K562 (cell line): ENCODE measurements around the gene SLAIN2. TPM values are rescaled to one million over a fixed set of nuclear protein-coding genes. Genes with fewer than 3 reads are reported as not detected.

Source experiments
- ATAC-seq: fragments of 200-7000 bp; cut with Tn5 transposase; 3 replicates; pipeline ENCODE4 v1.9.1; 2020; ENCODE audit warnings: moderate library complexity
- BruUV-seq: library from RNA; stranded (reverse); fragments of 400-500 nt; replicated peaks from 2 replicates; lab custom pipeline; 2021; lab: Mats Ljungman, UMichigan
- CTCF ChIA-PET: fragments of 300-600 bp; formaldehyde crosslinking; extraction: SDS; loops from one replicate; lab custom pipeline; 2021; ENCODE audit warnings: low intra/inter-chr PET ratio; lab: Yijun Ruan, JAX
- POLR2A ChIA-PET: fragments of 300-600, 350-650 bp; sonication (Branson Sonifier 250); formaldehyde crosslinking; extraction: SDS; loops from one replicate; lab custom pipeline; 2021; ENCODE audit warnings: antibody characterized with exemption, inconsistent platforms; lab: Yijun Ruan, JAX
- DNase-seq, 4 experiments: peaks; one replicate each; pipeline versions ENCODE4 v3.0.0 to v3.0.0-alpha.2; 2011 to 2018; ENCODE audit warnings: low spot score in 3 of 4, mixed read lengths in 3 of 4; ENCODE audit errors: extremely low read depth in 1 of 4
- FAIRE-seq: peaks from 2 replicates; lab custom pipeline; 2011; peaks lifted over from hg19 to GRCh38; lab: Jason Lieb, UNC
- H2AFZ ChIP-seq: 2 replicates; pipeline ENCODE4 v1.6.0; 2011; ENCODE audit warnings: low read depth, low read length, control low read depth, inconsistent platforms
- H3K27ac ChIP-seq: fragments of 200-600 bp; 3 replicates; pipeline ENCODE4 v1.8.0; 2011; ENCODE audit warnings: low read depth, mild to moderate bottlenecking, control low read depth, inconsistent platforms, low read length, moderate library complexity, mixed read lengths; ENCODE audit errors: extremely low read depth
- H3K27me3 ChIP-seq, 2 experiments: fragments of 300-600 bp in 1 of 2; 2 replicates in 1 of 2; 3 replicates in 1 of 2; pipeline versions ENCODE4 v1.6.0 to v1.8.0; 2011; ENCODE audit warnings: inconsistent platforms in 2 of 2, low read length in 2 of 2, mild to moderate bottlenecking in 1 of 2, mixed read lengths in 1 of 2, moderate library complexity in 1 of 2; ENCODE audit not compliant: control insufficient read depth in 2 of 2, insufficient read depth in 2 of 2
- H3K36me3 ChIP-seq: fragments of 300-600 bp; 3 replicates; pipeline ENCODE4 v1.8.0; 2011; ENCODE audit warnings: mild to moderate bottlenecking, low read length, inconsistent platforms; ENCODE audit not compliant: control insufficient read depth, insufficient read depth
- H3K4me1 ChIP-seq, 2 experiments: fragments of 200-600 bp in 1 of 2; replicated peaks in 1 of 2; 2 replicates in 1 of 2; 3 replicates in 1 of 2; pipeline versions ENCODE4 v1.5.1 to v1.8.0; 2011; ENCODE audit warnings: inconsistent platforms in 2 of 2, low read length in 2 of 2, mild to moderate bottlenecking in 1 of 2, mixed read lengths in 1 of 2, moderate library complexity in 1 of 2; ENCODE audit not compliant: control insufficient read depth in 2 of 2, insufficient read depth in 2 of 2
- H3K4me2 ChIP-seq: 2 replicates; pipeline ENCODE4 v1.6.1; 2011; ENCODE audit warnings: low read length, control low read depth, inconsistent platforms, mixed read lengths; ENCODE audit not compliant: insufficient read depth
- H3K4me3 ChIP-seq: fragments of 200-600 bp; sonication (generic), shearing (Covaris generic); 2 replicates; pipeline ENCODE4 v1.5.1; 2016; ENCODE audit warnings: control low read depth, inconsistent platforms
- H3K79me2 ChIP-seq: fragments of 200-600 bp; 3 replicates; pipeline ENCODE4 v1.8.0; 2011; ENCODE audit warnings: low read length, inconsistent platforms; ENCODE audit not compliant: control insufficient read depth, insufficient read depth
- H3K9ac ChIP-seq, 2 experiments: 2 replicates each; pipeline versions ENCODE4 v1.6.0 to v1.6.1; 2011; ENCODE audit warnings: low read depth in 2 of 2, low read length in 2 of 2, control low read depth in 1 of 2, inconsistent platforms in 1 of 2, mild to moderate bottlenecking in 1 of 2, mixed read lengths in 1 of 2; ENCODE audit not compliant: insufficient read depth in 1 of 2
- H3K9me1 ChIP-seq: one replicate; pipeline ENCODE4 v1.6.0; 2011; ENCODE audit warnings: inconsistent platforms, mild to moderate bottlenecking, low read length, moderate library complexity; ENCODE audit not compliant: control insufficient read depth, insufficient read depth
- H3K9me3 ChIP-seq: replicated peaks from 2 replicates; pipeline ENCODE4 v1.5.1; 2011; ENCODE audit warnings: low read depth, low read length, inconsistent platforms; ENCODE audit not compliant: control insufficient read depth, insufficient read depth
- H4K20me1 ChIP-seq: replicated peaks from 2 replicates; pipeline ENCODE4 v1.6.1; 2011; ENCODE audit warnings: low read length, inconsistent platforms, mixed read lengths; ENCODE audit not compliant: control insufficient read depth, insufficient read depth
- MTF1 ChIP-seq: fragments of 250-450 bp; sonication (Bioruptor Pico); IDR thresholded peaks from 2 replicates; pipeline ENCODE4 v1.9.0; 2021; ENCODE audit warnings: moderate library complexity, mild to moderate bottlenecking, inconsistent platforms, borderline replicate concordance
- NFATC3 ChIP-seq: fragments of 450-650 bp; IDR thresholded peaks from 2 replicates; pipeline ENCODE4 v1.6.1; 2017; ENCODE audit warnings: mild to moderate bottlenecking
- NR0B1 ChIP-seq: fragments of 450-650 bp; IDR thresholded peaks from one replicate; pipeline ENCODE4 v1.6.1; 2018; ENCODE audit warnings: mild to moderate bottlenecking, moderate library complexity; ENCODE audit not compliant: partially characterized antibody
- SIX5 ChIP-seq, 2 experiments: IDR thresholded peaks; 2 replicates each; pipeline ENCODE4 v1.6.1; 2011; ENCODE audit warnings: low read length in 2 of 2, borderline replicate concordance in 1 of 2, low read depth in 1 of 2, mild to moderate bottlenecking in 1 of 2, moderate library complexity in 1 of 2; ENCODE audit not compliant: insufficient read depth in 1 of 2
- ZFPM2 ChIP-seq: fragments of 250-450 bp; sonication (Bioruptor Pico); IDR thresholded peaks from 2 replicates; pipeline ENCODE4 v1.5.1; 2022; ENCODE audit warnings: mild to moderate bottlenecking
- WGBS: fragments of 100-300 bp; shearing (Covaris generic); methylation state at CpG from one replicate; pipeline ENCODE4 v1.1.6; 2016; ENCODE audit warnings: low coverage, mixed read lengths; ENCODE audit not compliant: insufficient coverage; ENCODE audit errors: missing lambda C conversion rate; 5-methylcytosine and 5-hydroxymethylcytosine counted together
- in situ Hi-C: fragments of 300-500 bp; cut with MboI; formaldehyde crosslinking; loops from 4 replicates; pipeline ENCODE4 v1.15.0; 2018; ENCODE audit warnings: inconsistent platforms, mixed read lengths
- intact Hi-C: fragments of 100-400 bp; cut with micrococcal nuclease; formaldehyde crosslinking; loops from 2 replicates; pipeline ENCODE4 v1.14.2; 2022
- polyA plus RNA-seq, 8 experiments: library from polyadenylated mRNA; depleted of rRNA in 4 of 8; stranded (reverse) in 5 of 8; unstranded in 3 of 8; fragments of >200 nt; fragmentation: Nextera tagmentation in 2 of 8; fragmentation: Illumina TruSeq in 1 of 8; extraction: Ambion mirVana in 2 of 8; extraction: Trizol in 1 of 8; gene quantifications; 2 replicates each; pipeline versions ENCODE4 v1.2.1 to v1.2.3, GENCODE V29; 2011 to 2014; ENCODE audit warnings: inconsistent platforms in 1 of 8, missing spikeins in 1 of 8
- total RNA-seq, 7 experiments: library from RNA; depleted of rRNA in 6 of 7; stranded (reverse); fragments of >200 nt in 6 of 7; fragmentation: Illumina TruSeq in 2 of 7; extraction: Trizol in 2 of 7; gene quantifications; 2 replicates each; pipeline versions ENCODE4 v1.2.1 to v1.2.3, GENCODE V29; 2011 to 2021; ENCODE audit warnings: low replicate concordance in 1 of 7

The SLAIN2 gene
- total and polyA plus RNA-seq, 9 of the 15 experiments (the other 6 are each of a cell fraction or from before 2014, with no cell fraction given) = 3.5 to 116 (median 35.0) TPM

- WGBS = 81% methylated on average over 2 of the region's 2 CpGs
- H3K9ac ChIP-seq = no peak overlapping the region
- CTCF ChIA-PET = no interaction called here
- no peak overlapping the region for H3K4me2 ChIP-seq
- H3K4me1 ChIP-seq = no peaks in the 10 kb centered on the region
- H3K9me3 ChIP-seq = no peaks in the 10 kb centered on the region
- DNase-seq (no peak), FAIRE-seq (no peak), ATAC-seq (no peak)
- POLR2A ChIA-PET = no interaction called here
- peaks cover 4% of the 10 kb centered on the region; the same call in 1 of the 3 replicates for H3K36me3 ChIP-seq
- peaks cover 55% of the 10 kb centered on the region for H3K79me2 ChIP-seq
- H3K27ac ChIP-seq = no peak overlapping the region
- H3K9me1 ChIP-seq = no peaks in the 10 kb centered on the region
- BruUV-seq = no TSS peak
- H3K4me3 ChIP-seq = no peak overlapping the region
- no peak for TF ChIP-seq SIX5 (IDR thresholded peaks at IDR 0.05; ENCODE audit: borderline replicate concordance in 1 of 2, insufficient read depth in 1 of 2, low read depth in 1 of 2, low read length in 2 of 2)
- no peak for TF ChIP-seq NFATC3
- TF ChIP-seq ZFPM2 (CRISPR knock-in tag) = no peak
- TF ChIP-seq MTF1 = no peak
- TF ChIP-seq NR0B1 = no peak
- no peak overlapping the region for H2AFZ ChIP-seq
- no peaks in the 10 kb centered on the region for H3K27me3 ChIP-seq
- intact Hi-C loops = no loop called here
- no peaks in the 10 kb centered on the region for H4K20me1 ChIP-seq
- in situ Hi-C loops = no loop called here
Observed at GRCh38 chr4:48367016-48367415, 25.7 kb downstream of the SLAIN2 start.
